HG03354 (cell line): ENCODE measurements around the gene AKAP11.
"Not testable (repeated sequence)": the region's sequence is repeated elsewhere in the genome, so short reads cannot be mapped to it uniquely, and the experiment has no call there.

ENCODE experiments used
- ATAC-seq: cut with Tn5 transposase; IDR thresholded peaks from one replicate; pipeline ENCODE4 v1.9.1; 2021; ENCODE audit warnings: mild to moderate bottlenecking; ENCODE audit not compliant: unreplicated experiment, poor library complexity, severe bottlenecking

The AKAP11 gene

GRCh38 chr13:42272115-42272803 lies at the start of gene AKAP11:
Gene AKAP11, plus strand, starts transcription at chr13:42272152. Its CDS starts 14,197 bp downstream, at chr13:42286349.
- ATAC-seq, result peak; percentile 29

DNA sequence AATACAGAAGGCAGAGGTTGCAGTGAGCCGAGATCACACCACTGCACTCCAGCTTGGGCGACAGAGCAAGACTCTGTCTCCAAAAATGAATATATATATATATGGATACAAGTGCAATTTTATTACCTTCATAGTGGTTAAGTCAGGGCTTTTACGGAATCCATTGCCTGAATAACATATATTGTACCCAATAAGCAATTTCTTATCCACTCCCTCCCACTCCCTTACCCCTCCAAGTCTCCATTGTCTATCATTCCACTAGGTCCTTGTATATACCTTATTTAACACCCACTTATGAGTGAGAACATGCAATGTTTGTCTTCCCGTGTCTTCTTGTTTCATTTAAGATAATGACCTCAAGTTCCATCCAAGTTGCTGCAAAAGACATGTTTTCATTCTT lies 48.3 kb upstream of the AKAP11 start:
- ATAC-seq, result no peak

- no peak for ATAC-seq
These were observed 46.9 kb upstream of the AKAP11 start for GRCh38 chr13:42225051-42225450.

DNA sequence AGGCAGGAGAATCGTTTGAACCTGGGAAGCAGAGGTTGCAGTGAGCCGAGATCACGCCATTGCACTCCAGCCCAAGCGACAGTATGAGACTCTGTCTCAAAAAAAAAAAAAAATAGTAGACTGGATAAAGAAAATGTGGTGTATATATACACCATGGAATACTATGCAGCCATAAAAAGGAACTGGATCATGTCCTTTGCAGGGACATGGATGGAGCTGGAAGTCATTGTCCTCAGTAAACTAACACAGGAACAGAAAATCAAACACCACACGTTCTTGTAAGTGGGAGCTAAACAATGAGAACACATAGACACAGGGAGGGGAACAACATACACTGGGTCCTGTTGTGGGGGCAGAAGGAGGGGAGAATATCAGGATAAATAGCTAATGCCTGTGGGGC lies 45.2 kb upstream of the AKAP11 start:
- not testable (repeated sequence) for ATAC-seq

- ATAC-seq, result no peak
These were observed 43.4 kb upstream of the AKAP11 start for GRCh38 chr13:42228527-42228926.

GRCh38 chr13:42229287-42229686 lies 42.7 kb upstream of the AKAP11 start:
- ATAC-seq, result no peak

GRCh38 chr13:42232671-42233070 lies 39.3 kb upstream of the AKAP11 start:
- ATAC-seq, result no peak

GRCh38 chr13:42233726-42234125 lies 38.2 kb upstream of the AKAP11 start:
- ATAC-seq, result no peak

GRCh38 chr13:42239161-42239560 lies 32.8 kb upstream of the AKAP11 start:
- ATAC-seq, result no peak

DNA sequence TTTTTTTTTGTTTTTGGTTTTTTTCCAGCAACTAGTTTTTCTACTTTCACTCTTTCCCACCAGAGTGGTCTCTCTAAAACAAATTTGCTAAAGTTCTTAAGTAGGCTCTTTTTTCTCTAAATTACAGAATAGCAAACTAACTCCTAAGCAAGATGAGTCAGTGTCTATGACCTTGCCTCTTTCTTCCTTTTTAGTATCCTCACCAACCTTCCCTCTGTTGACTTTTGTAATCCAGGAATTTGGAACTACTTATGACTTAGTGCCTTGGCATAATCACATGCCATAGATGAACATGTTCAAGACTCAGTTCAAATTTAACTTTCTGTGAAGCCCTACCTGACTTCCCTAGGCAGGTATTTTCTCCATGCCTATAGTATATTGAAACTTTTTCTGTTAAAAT lies 32.3 kb upstream of the AKAP11 start:
- ATAC-seq, result no peak

DNA sequence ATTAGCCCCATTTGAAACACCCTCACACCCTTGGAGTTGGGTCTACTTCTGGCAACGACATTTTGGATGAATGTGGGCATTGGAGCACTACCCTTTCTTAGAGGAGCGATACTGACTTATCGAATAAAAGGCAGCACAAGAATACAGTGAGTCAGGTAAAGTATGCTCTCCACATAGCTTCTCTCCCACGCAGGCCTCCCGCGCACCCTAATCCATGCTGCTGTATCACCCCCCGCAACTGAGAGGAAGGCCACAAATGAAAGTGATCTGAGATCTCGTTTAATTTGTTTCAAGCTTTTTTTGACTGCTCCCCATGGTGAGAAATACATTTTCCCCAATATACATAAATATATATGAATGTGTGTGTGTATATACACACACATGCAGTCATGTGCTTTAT lies 25.4 kb upstream of the AKAP11 start:
- ATAC-seq, result no peak

- ATAC-seq, result no peak
These were observed 24.1 kb upstream of the AKAP11 start for GRCh38 chr13:42247883-42248282.

DNA sequence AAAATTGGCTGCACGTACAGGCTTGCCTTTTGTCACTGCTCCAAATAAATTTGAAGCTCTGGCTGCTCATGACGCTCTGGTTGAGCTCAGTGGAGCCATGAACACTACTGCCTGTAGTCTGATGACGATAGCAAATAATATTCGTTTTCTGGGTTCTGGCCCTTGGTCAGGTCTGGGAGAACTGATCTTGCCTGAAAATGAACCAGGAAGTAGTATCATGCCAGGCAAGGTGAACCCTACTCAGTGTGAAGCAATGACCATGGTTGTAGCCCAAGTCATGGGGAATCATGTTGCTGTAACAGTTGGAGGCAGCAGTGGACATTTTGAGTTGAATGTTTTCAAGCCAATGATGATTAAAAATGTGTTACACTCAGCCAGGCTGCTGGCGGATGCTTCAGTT lies 16.1 kb upstream of the AKAP11 start:
- no peak for ATAC-seq

DNA sequence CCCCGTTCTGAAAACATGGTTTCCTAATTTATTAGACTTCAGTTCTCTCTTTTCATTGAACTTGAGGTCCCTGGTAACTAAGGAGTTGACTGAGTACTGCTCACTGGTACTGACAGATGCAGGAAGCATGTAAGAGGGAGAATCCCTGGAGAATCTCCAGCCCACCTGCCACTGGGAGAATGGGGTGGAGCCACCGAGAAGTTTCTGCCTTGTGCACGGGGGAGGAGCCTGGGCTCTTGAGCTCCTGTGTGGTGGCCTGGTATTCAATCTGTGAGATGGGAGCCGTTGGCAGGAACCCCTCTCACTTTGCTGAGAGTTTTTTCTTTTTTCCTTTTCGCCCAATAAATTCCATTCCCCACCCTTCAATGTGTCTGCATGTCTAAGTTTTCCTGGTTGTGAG lies 13.2 kb upstream of the AKAP11 start:
- no peak for ATAC-seq

- ATAC-seq, result no peak
These were observed 12.4 kb upstream of the AKAP11 start for GRCh38 chr13:42259515-42259914.

DNA sequence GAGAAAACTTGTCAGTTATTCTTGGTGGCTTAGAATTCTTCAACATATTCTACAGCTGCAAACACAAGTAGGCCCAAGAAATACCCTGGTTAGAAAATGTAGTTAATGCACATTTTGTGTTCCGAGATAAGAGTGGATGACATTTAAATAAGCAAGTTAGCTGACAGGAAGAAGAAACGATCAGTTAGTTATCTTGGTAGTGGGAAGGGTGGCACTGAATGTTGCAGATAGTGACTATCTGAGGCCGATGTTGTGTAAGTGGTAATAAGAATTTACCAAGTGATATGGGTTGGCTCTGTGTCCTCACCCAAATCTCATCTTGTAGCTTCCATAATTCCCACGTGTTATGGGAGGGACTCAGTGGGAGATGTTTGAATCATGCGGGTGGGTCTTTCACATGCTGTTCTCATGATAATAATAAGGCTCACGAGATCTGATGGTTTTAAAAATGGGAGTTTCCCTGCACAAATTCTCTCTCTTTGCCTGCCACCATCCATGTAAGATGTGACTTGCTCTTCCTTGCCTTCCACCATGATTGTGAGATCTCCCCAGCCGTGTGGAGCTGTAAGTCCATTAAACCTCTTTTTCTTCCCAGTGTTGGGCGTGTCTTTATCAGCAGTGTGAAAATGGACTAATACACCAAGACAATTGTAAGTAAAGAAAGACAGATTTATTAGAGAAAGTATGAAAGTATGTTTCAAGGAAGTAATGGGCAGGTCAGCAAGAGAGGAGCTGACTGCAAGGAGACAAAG lies 10.9 kb upstream of the AKAP11 start:
- ATAC-seq, result no peak

DNA sequence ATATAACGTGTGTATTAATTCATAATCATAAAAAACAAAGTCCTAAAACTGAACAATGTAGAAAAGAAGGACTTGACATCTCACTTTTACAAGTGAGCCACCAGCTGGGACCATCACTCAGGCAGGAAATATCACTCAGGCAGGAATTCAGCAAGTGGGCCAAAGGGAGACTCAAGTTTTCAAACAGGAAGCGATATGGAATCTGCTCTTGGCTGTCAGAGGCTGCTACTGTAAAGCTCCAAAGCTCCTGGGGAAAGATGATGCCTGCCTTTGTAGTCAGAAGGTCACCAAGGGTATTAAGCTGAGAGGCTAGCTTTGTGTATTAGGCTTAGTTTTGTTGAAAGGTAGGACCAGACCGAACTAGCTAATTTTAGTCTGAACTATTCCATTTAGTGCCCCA lies 5.5 kb upstream of the AKAP11 start:
- ATAC-seq, result no peak

GRCh38 chr13:42270160-42270856 lies 1.6 kb upstream of the AKAP11 start:
- no peak for ATAC-seq

DNA sequence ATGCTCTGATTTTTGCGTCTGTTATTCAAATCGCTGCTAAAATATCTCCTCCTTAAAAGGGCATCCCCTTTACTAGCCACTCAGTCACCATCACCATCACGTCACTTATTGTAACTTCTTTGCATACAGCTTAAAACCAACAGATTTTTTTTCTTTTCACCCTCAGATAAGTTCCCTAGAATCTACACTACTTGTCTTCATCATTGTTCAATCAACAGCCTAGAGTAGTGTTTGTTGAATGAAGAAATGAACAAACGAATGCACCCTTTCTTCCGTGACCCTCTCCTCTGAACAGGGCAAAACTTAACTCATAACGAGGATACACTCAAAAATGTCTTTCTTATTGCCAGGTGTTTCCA lies 1.1 kb upstream of the AKAP11 start:
- no peak for ATAC-seq

DNA sequence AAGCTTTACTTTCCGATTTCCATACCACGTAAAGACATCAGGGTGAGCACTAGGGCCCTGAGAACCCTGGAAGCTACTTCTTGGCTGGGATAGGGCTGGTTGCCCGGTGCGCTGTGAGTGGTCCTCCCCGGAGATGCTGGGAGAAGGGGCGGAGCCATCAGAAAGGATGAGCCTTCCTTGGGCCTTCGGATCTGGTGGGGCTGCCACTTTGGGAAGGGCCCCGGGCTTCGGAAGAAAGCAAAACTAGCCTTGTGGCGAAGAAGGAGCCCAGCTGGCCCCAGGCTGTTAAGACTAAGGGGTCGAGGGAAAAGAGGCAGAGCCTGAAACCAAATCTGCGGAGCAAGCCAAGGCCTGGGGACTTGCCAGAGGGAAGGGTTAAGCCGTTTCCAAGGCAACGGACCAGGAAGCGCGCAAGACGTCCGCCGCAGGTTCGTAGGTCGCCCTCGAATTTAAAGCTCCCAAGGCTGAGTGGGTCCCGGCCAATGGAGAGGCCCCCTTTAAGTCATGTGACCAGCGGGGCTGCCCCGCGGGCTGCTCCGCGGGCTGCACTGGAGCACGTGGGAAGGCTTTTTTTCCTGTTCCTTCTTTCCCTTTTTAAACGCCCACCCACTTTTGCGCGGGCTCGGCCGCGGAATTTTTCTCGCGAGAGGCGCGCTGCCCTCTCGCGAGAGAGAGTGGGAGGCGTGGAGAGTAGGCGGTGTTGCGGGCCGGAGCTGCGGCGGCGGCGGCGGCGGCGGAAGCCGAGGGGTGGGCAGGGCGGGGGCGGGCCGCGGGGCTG lies 426 bp upstream of the AKAP11 start:
- peak; percentile 85 for ATAC-seq
